AG08395 (cell line): ENCODE results near the gene NFKB1.

ENCODE experiments used
- DNase-seq: peaks from one replicate; pipeline ENCODE4 v3.0.0; 2012; ENCODE audit warnings: mixed read lengths, low spot score

NFKB1 gene

GRCh38 chr4:102500352-102500695, 835 bp upstream of the NFKB1 start:
- DNase-seq = peak; percentile 10

- peak; percentile 43 for DNase-seq
Observed at GRCh38 chr4:102501447-102501696, 213 bp downstream of the NFKB1 start.

- no peak for DNase-seq
Observed at GRCh38 chr4:102502543-102502818, 1.3 kb downstream of the NFKB1 start.

- no peak for DNase-seq
Observed at GRCh38 chr4:102503301-102503746, 2.2 kb downstream of the NFKB1 start.

- no peak for DNase-seq
Observed at GRCh38 chr4:102503831-102504786, 3.0 kb downstream of the NFKB1 start.

- DNase-seq = no peak
Observed at GRCh38 chr4:102504941-102505340, 3.8 kb downstream of the NFKB1 start.

- DNase-seq = no peak
Observed at GRCh38 chr4:102505708-102506107, 4.5 kb downstream of the NFKB1 start.

GRCh38 chr4:102506523-102506922, 5.4 kb downstream of the NFKB1 start:
- DNase-seq = no peak

GRCh38 chr4:102511830-102512605, 10.9 kb downstream of the NFKB1 start:
- no peak for DNase-seq

GRCh38 chr4:102514298-102514964, 13.3 kb downstream of the NFKB1 start:
- DNase-seq = no peak

GRCh38 chr4:102517753-102518152, 16.6 kb downstream of the NFKB1 start:
- DNase-seq = no peak

GRCh38 chr4:102518703-102519131, 17.6 kb downstream of the NFKB1 start:
- DNase-seq = no peak

GRCh38 chr4:102519925-102520324, 18.8 kb downstream of the NFKB1 start:
- no peak for DNase-seq

- no peak for DNase-seq
Observed at GRCh38 chr4:102521570-102521969, 20.4 kb downstream of the NFKB1 start.

GRCh38 chr4:102522031-102522440, 20.9 kb downstream of the NFKB1 start:
- DNase-seq = no peak

GRCh38 chr4:102524691-102525090, 23.5 kb downstream of the NFKB1 start:
- DNase-seq = no peak

GRCh38 chr4:102525097-102525496, 23.9 kb downstream of the NFKB1 start:
- DNase-seq = no peak

GRCh38 chr4:102525504-102525903, 24.3 kb downstream of the NFKB1 start:
- DNase-seq = no peak

GRCh38 chr4:102526532-102526931, 25.4 kb downstream of the NFKB1 start:
- DNase-seq = no peak

GRCh38 chr4:102527695-102528283, 26.6 kb downstream of the NFKB1 start:
- peak; percentile 3 for DNase-seq

GRCh38 chr4:102529977-102530376, 28.8 kb downstream of the NFKB1 start:
- no peak for DNase-seq

- no peak for DNase-seq
Observed at GRCh38 chr4:102530986-102531385, 29.8 kb downstream of the NFKB1 start.

- DNase-seq = no peak
Observed at GRCh38 chr4:102531462-102531861, 30.3 kb downstream of the NFKB1 start.
